ENCODE measurements around the gene PDZD8.

PDZD8 gene

GRCh38 chr10:117268258-117268657 is 107.0 kb downstream of the PDZD8 start:
- no peak overlapping the region for H3K9ac ChIP-seq (ENCODE audit: low read length)
- no peak overlapping the region for H3K27ac ChIP-seq (ENCODE audit: low read depth, low read length)
- no peaks in the 10 kb centered on the region for H3K27me3 ChIP-seq (ENCODE audit: control insufficient read depth, insufficient read depth, low read length)
- H3K4me1 ChIP-seq (ENCODE audit: control insufficient read depth, insufficient read depth, low read length) = peaks cover 7% of the 10 kb centered on the region; the same call in 1 of the 2 replicates
- H3K4me3 ChIP-seq (ENCODE audit: low read depth, low read length) = no peak overlapping the region
- H3K9me3 ChIP-seq (ENCODE audit: control insufficient read depth, insufficient read depth, low read depth, low read length) = no peaks in the 10 kb centered on the region
- no peaks in the 10 kb centered on the region for H3K36me3 ChIP-seq (ENCODE audit: control insufficient read depth, insufficient read depth, low read length)

- H3K4me1 ChIP-seq (ENCODE audit: control insufficient read depth, insufficient read depth, low read length) = peaks cover 7% of the 10 kb centered on the region; the same call in 1 of the 2 replicates
- no peak overlapping the region for H3K4me3 ChIP-seq (ENCODE audit: low read depth, low read length)
- H3K27ac ChIP-seq (ENCODE audit: low read depth, low read length) = no peak overlapping the region
- no peaks in the 10 kb centered on the region for H3K36me3 ChIP-seq (ENCODE audit: control insufficient read depth, insufficient read depth, low read length)
- no peak overlapping the region for H3K9ac ChIP-seq (ENCODE audit: low read length)
- no peaks in the 10 kb centered on the region for H3K9me3 ChIP-seq (ENCODE audit: control insufficient read depth, insufficient read depth, low read depth, low read length)
- no peaks in the 10 kb centered on the region for H3K27me3 ChIP-seq (ENCODE audit: control insufficient read depth, insufficient read depth, low read length)
These were observed 108.4 kb downstream of the PDZD8 start for GRCh38 chr10:117266812-117267211.

- H3K9me3 ChIP-seq (ENCODE audit: control insufficient read depth, insufficient read depth, low read depth, low read length) = no peaks in the 10 kb centered on the region
- no peaks in the 10 kb centered on the region for H3K36me3 ChIP-seq (ENCODE audit: control insufficient read depth, insufficient read depth, low read length)
- H3K4me1 ChIP-seq (ENCODE audit: control insufficient read depth, insufficient read depth, low read length) = 0 out of 2 replicates have a peak, but pooled peaks cover 3% of the 10 kb centered on the region
- no peak overlapping the region for H3K9ac ChIP-seq (ENCODE audit: low read length)
- H3K27ac ChIP-seq (ENCODE audit: low read depth, low read length) = no peak overlapping the region
- no peaks in the 10 kb centered on the region for H3K27me3 ChIP-seq (ENCODE audit: control insufficient read depth, insufficient read depth, low read length)
- H3K4me3 ChIP-seq (ENCODE audit: low read depth, low read length) = no peak overlapping the region
These were observed 108.8 kb downstream of the PDZD8 start for GRCh38 chr10:117266400-117266799.

GRCh38 chr10:117264782-117265181 is 110.5 kb downstream of the PDZD8 start:
- H3K4me3 ChIP-seq (ENCODE audit: low read depth, low read length) = no peak overlapping the region
- no peaks in the 10 kb centered on the region for H3K27me3 ChIP-seq (ENCODE audit: control insufficient read depth, insufficient read depth, low read length)
- no peak overlapping the region for H3K27ac ChIP-seq (ENCODE audit: low read depth, low read length)
- no peaks in the 10 kb centered on the region for H3K9me3 ChIP-seq (ENCODE audit: control insufficient read depth, insufficient read depth, low read depth, low read length)
- no peak overlapping the region for H3K9ac ChIP-seq (ENCODE audit: low read length)
- peaks cover 9% of the 10 kb centered on the region for H3K4me1 ChIP-seq (ENCODE audit: control insufficient read depth, insufficient read depth, low read length)
- no peaks in the 10 kb centered on the region for H3K36me3 ChIP-seq (ENCODE audit: control insufficient read depth, insufficient read depth, low read length)

- no peak overlapping the region for H3K27ac ChIP-seq (ENCODE audit: low read depth, low read length)
- no peaks in the 10 kb centered on the region for H3K36me3 ChIP-seq (ENCODE audit: control insufficient read depth, insufficient read depth, low read length)
- H3K9me3 ChIP-seq (ENCODE audit: control insufficient read depth, insufficient read depth, low read depth, low read length) = no peaks in the 10 kb centered on the region
These were observed 112.3 kb downstream of the PDZD8 start for GRCh38 chr10:117262903-117263293.

GRCh38 chr10:117262291-117262902 is 112.8 kb downstream of the PDZD8 start:
- no peak overlapping the region for H3K27ac ChIP-seq (ENCODE audit: low read depth, low read length)
- no peak overlapping the region for H3K4me3 ChIP-seq (ENCODE audit: low read depth, low read length)
- H3K9me3 ChIP-seq (ENCODE audit: control insufficient read depth, insufficient read depth, low read depth, low read length) = no peaks in the 10 kb centered on the region
- no peaks in the 10 kb centered on the region for H3K27me3 ChIP-seq (ENCODE audit: control insufficient read depth, insufficient read depth, low read length)
- no peaks in the 10 kb centered on the region for H3K36me3 ChIP-seq (ENCODE audit: control insufficient read depth, insufficient read depth, low read length)
- peaks cover 9% of the 10 kb centered on the region for H3K4me1 ChIP-seq (ENCODE audit: control insufficient read depth, insufficient read depth, low read length)
- no peak overlapping the region for H3K9ac ChIP-seq (ENCODE audit: low read length)

More at GRCh38 chr10:117262903-117263293, 112.3 kb downstream of the PDZD8 start:
- Histone ChIP-seq H3K4me1 (ENCODE audit: control insufficient read depth, insufficient read depth, low read length) (peaks cover 9% of the 10 kb centered on the region), H3K4me3 (ENCODE audit: low read depth, low read length) (no peak overlapping the region), H3K9ac (ENCODE audit: low read length) (no peak overlapping the region), H3K27me3 (ENCODE audit: control insufficient read depth, insufficient read depth, low read length) (no peaks in the 10 kb centered on the region)

GRCh38 chr10:117261501-117261900 is 113.7 kb downstream of the PDZD8 start:
- Histone ChIP-seq H3K9me3 (ENCODE audit: control insufficient read depth, insufficient read depth, low read depth, low read length) (no peaks in the 10 kb centered on the region), H3K9ac (ENCODE audit: low read length) (no peak overlapping the region), H3K27me3 (ENCODE audit: control insufficient read depth, insufficient read depth, low read length) (no peaks in the 10 kb centered on the region), H3K4me1 (ENCODE audit: control insufficient read depth, insufficient read depth, low read length) (peaks cover 9% of the 10 kb centered on the region), H3K27ac (ENCODE audit: low read depth, low read length) (no peak overlapping the region), H3K36me3 (ENCODE audit: control insufficient read depth, insufficient read depth, low read length) (no peaks in the 10 kb centered on the region), H3K4me3 (ENCODE audit: low read depth, low read length) (no peak overlapping the region)

- H3K36me3 ChIP-seq (ENCODE audit: control insufficient read depth, insufficient read depth, low read length) = no peaks in the 10 kb centered on the region
- no peaks in the 10 kb centered on the region for H3K27me3 ChIP-seq (ENCODE audit: control insufficient read depth, insufficient read depth, low read length)
- H3K27ac ChIP-seq (ENCODE audit: low read depth, low read length) = no peak overlapping the region
- H3K4me1 ChIP-seq (ENCODE audit: control insufficient read depth, insufficient read depth, low read length) = peaks cover 9% of the 10 kb centered on the region
- H3K9me3 ChIP-seq (ENCODE audit: control insufficient read depth, insufficient read depth, low read depth, low read length) = no peaks in the 10 kb centered on the region
- H3K9ac ChIP-seq (ENCODE audit: low read length) = no peak overlapping the region
- H3K4me3 ChIP-seq (ENCODE audit: low read depth, low read length) = no peak overlapping the region
These were observed 115.2 kb downstream of the PDZD8 start for GRCh38 chr10:117260084-117260483.

GRCh38 chr10:117259279-117259678 is 116.0 kb downstream of the PDZD8 start:
- Histone ChIP-seq H3K9ac (ENCODE audit: low read length) (no peak overlapping the region), H3K27me3 (ENCODE audit: control insufficient read depth, insufficient read depth, low read length) (no peaks in the 10 kb centered on the region), H3K27ac (ENCODE audit: low read depth, low read length) (no peak overlapping the region), H3K4me3 (ENCODE audit: low read depth, low read length) (no peak overlapping the region), H3K36me3 (ENCODE audit: control insufficient read depth, insufficient read depth, low read length) (no peaks in the 10 kb centered on the region), H3K9me3 (ENCODE audit: control insufficient read depth, insufficient read depth, low read depth, low read length) (no peaks in the 10 kb centered on the region), H3K4me1 (ENCODE audit: control insufficient read depth, insufficient read depth, low read length) (peaks cover 9% of the 10 kb centered on the region)

- Histone ChIP-seq H3K9ac (ENCODE audit: low read length) (no peak overlapping the region), H3K27me3 (ENCODE audit: control insufficient read depth, insufficient read depth, low read length) (no peaks in the 10 kb centered on the region), H3K4me1 (ENCODE audit: control insufficient read depth, insufficient read depth, low read length) (peaks cover 15% of the 10 kb centered on the region), H3K36me3 (ENCODE audit: control insufficient read depth, insufficient read depth, low read length) (no peaks in the 10 kb centered on the region), H3K4me3 (ENCODE audit: low read depth, low read length) (no peak overlapping the region), H3K27ac (ENCODE audit: low read depth, low read length) (no peak overlapping the region), H3K9me3 (ENCODE audit: control insufficient read depth, insufficient read depth, low read depth, low read length) (no peaks in the 10 kb centered on the region)
These were observed 117.5 kb downstream of the PDZD8 start for GRCh38 chr10:117257721-117258120.

GRCh38 chr10:117256910-117257309 is 118.3 kb downstream of the PDZD8 start:
- Histone ChIP-seq H3K27ac (ENCODE audit: low read depth, low read length) (no peak overlapping the region), H3K4me3 (ENCODE audit: low read depth, low read length) (no peak overlapping the region), H3K4me1 (ENCODE audit: control insufficient read depth, insufficient read depth, low read length) (peaks cover 15% of the 10 kb centered on the region), H3K9me3 (ENCODE audit: control insufficient read depth, insufficient read depth, low read depth, low read length) (no peaks in the 10 kb centered on the region), H3K27me3 (ENCODE audit: control insufficient read depth, insufficient read depth, low read length) (no peaks in the 10 kb centered on the region), H3K9ac (ENCODE audit: low read length) (no peak overlapping the region), H3K36me3 (ENCODE audit: control insufficient read depth, insufficient read depth, low read length) (no peaks in the 10 kb centered on the region)
